ENCODE measurements around the gene ZBTB5. TPM values are rescaled to one million over a fixed set of nuclear protein-coding genes. Genes with fewer than 3 reads are reported as not detected.

The ZBTB5 gene
- total RNA-seq, 2 experiments from 2014 or later, result 9.7 TPM

GRCh38 chr9:37395229-37395628, 70.0 kb downstream of the ZBTB5 start:
- no peak for ATAC-seq
- CTCF ChIA-PET, result no interaction called here
- H3K4me3 Mint-ChIP-seq, result no peak overlapping the region

DNA sequence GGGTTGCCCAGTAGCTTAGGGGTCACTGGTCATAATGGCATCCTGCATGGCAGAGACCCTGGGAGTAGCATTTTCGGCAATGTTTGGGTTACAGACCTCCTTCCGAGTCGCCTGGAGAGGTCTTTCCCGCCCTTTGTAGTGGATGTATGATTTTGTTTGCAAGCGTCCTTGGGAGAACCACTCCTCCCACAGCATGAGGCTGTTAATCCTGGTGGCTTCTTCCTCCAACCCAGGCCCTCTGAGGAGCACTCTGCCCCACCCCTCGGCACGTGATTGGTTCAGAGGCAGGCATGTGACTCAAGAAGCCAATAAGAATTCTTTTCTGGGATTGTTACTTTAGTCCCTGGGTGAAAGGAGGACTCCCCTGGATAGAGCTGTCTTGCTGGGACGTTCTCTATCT, 73.0 kb downstream of the ZBTB5 start:
- ATAC-seq, result no peak
- CTCF ChIA-PET, result interaction anchor here (1.1 to 1.5 kb wide), 2 partner anchors 200 to 519 kb away, joined by 3 to 5 read pairs; partner anchors contain the start of gene TOMM5
- Mint-ChIP-seq H3K36me3 (no peaks in the 10 kb centered on the region), H3K27me3 (peaks cover 4% of the 10 kb centered on the region), H3K27ac (no peak overlapping the region), H3K4me1 (peaks cover 5% of the 10 kb centered on the region), H3K9me3 (ENCODE audit: low read depth) (no peaks in the 10 kb centered on the region), H3K4me3 (no peak overlapping the region)
- no peak for DNase-seq

More at GRCh38 chr9:37395229-37395628, 70.0 kb downstream of the ZBTB5 start:
- Mint-ChIP-seq H3K9me3 (ENCODE audit: low read depth) (no peaks in the 10 kb centered on the region), H3K4me1 (peaks cover 5% of the 10 kb centered on the region), H3K36me3 (no peaks in the 10 kb centered on the region), H3K27ac (no peak overlapping the region), H3K27me3 (peaks cover 7% of the 10 kb centered on the region)
- DNase-seq, result no peak

DNA sequence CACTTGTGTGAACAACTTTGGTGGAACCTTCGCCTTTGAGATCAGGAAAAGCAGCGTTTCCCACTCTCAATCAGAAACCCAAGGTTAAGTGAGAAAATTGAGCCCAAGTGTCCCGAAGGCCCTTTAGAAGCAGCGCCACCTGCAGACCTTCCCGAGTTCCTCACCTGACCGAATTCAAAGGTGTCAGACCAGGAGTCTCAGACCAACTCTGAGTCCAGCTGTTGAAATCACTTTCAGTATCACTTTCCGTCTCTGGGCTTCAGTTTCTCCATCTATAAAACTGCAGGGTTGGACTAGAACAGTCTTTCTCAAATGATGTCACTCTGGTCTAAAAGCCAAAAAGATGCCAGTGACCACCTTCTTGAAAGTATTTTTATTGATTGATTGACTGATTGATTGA, 74.5 kb downstream of the ZBTB5 start:
- CTCF ChIA-PET, result interaction anchor here (1.2 kb wide), 1 partner anchor 395 kb away, joined by 4 read pairs; no protein-coding TSS in a partner anchor
- no peak overlapping the region for H3K27ac Mint-ChIP-seq
- DNase-seq, result peak; percentile 62
- no peaks in the 10 kb centered on the region for H3K9me3 Mint-ChIP-seq (ENCODE audit: low read depth)
- H3K27me3 Mint-ChIP-seq, result peaks cover 4% of the 10 kb centered on the region
- no peak overlapping the region for H3K4me3 Mint-ChIP-seq
- ATAC-seq, result peak; percentile 42
- H3K4me1 Mint-ChIP-seq, result peaks cover 5% of the 10 kb centered on the region
- no peaks in the 10 kb centered on the region for H3K36me3 Mint-ChIP-seq

Other genes with a start within 250 kb of the ZBTB5 start
- 10 to 100 TPM; 59.3 to 65.6 TPM for gene GRHPR, start 42.8 kb downstream of the ZBTB5 start, total RNA-seq
- 10 to 100 TPM; 35.5 to 43.0 TPM for gene POLR1E, start 20.5 kb upstream of the ZBTB5 start, total RNA-seq
- gene FBXO10, start 110.9 kb upstream of the ZBTB5 start, total RNA-seq, result 1 to 10 TPM; 1.3 to 2.6 TPM
- 100 to 1,000 TPM in 1 of 2 experiments, 10 to 100 TPM in 1; 91.6 to 113 TPM for gene TOMM5, start 127.1 kb upstream of the ZBTB5 start, total RNA-seq
- not detected for gene FRMPD1, start 185.5 kb upstream of the ZBTB5 start, total RNA-seq

Measured in activated CD8-positive, alpha-beta memory T cell treated with anti-CD3 and anti-CD28 coated beads, Interleukin-2, amount 10 ng/mL, durations not matched to agents 7 days and 5 days (primary cell).